Esophagus squamous epithelium (tissue), 5 donors: Measurements from ENCODE around the gene ITPR2. TPM values are rescaled to one million over a fixed set of nuclear protein-coding genes. Genes with fewer than 3 reads are reported as not detected.

Experiments
- DNase-seq: peaks from one replicate; lab custom pipeline; 2025; lab: John Stamatoyannopoulos, UW
- H3K27ac ChIP-seq, 4 donors: fragments of 200-600 bp; sonication (generic); one replicate each; pipeline ENCODE4 v1.5.1; 2016 to 2019; ENCODE audit warnings: mild to moderate bottlenecking in 1 of 4
- H3K27me3 ChIP-seq, 4 donors: fragments of 200-600 bp; sonication (generic); 1 replicate in 3 of 4; 2 replicates in 1 of 4; pipeline versions ENCODE4 v1.5.1 to v1.6.0; 2017 to 2021; ENCODE audit warnings: antibody characterized with exemption in 1 of 4
- H3K36me3 ChIP-seq, 3 donors: fragments of 200-600 bp; sonication (generic); one replicate each; pipeline ENCODE4 v1.5.1; 2016 to 2019
- H3K4me1 ChIP-seq, 3 donors: fragments of 200-600 bp; sonication (generic); one replicate each; pipeline ENCODE4 v1.5.1; 2017 to 2019
- H3K4me3 ChIP-seq, 4 donors: fragments of 200-600 bp; sonication (generic); 1 replicate in 3 of 4; 2 replicates in 1 of 4; pipeline ENCODE4 v1.5.1; 2016 to 2019; ENCODE audit warnings: mild to moderate bottlenecking in 2 of 4, moderate library complexity in 1 of 4
- H3K9me3 ChIP-seq, 3 donors: fragments of 200-600 bp; sonication (generic); one replicate each; pipeline ENCODE4 v1.5.1; 2016 to 2019
- CTCF ChIP-seq, 6 experiments: fragments of 450-650 bp in 4 of 6; fragments of 200-600 bp in 2 of 6; sonication (generic) in 2 of 6; IDR thresholded peaks; one replicate each; pipeline ENCODE4 v1.5.1; 2016 to 2019; ENCODE audit warnings: antibody characterized with exemption in 6 of 6, mild to moderate bottlenecking in 4 of 6, moderate library complexity in 4 of 6
- POLR2A ChIP-seq, 4 donors: fragments of 450-650 bp; IDR thresholded peaks; one replicate each; pipeline ENCODE4 v1.6.1; 2017; ENCODE audit warnings: antibody characterized with exemption in 4 of 4, mild to moderate bottlenecking in 4 of 4, moderate library complexity in 3 of 4
- WGBS, 2 donors: methylation state at CpG; one replicate each; pipeline ENCODE4 v1.1.5; 2018; 5-methylcytosine and 5-hydroxymethylcytosine counted together
- intact Hi-C: fragments of 100-400 bp; cut with DNase I; formaldehyde crosslinking; loops from one replicate; pipeline ENCODE4 v1.15.0; 2022
- total RNA-seq, 4 donors: library from RNA; depleted of rRNA; stranded (reverse); fragments of >200 nt; gene quantifications; one replicate each; pipeline ENCODE4 v1.1.0, GENCODE V29; 2016
- donor health status: DM: yes; HTN: yes; CAD: no.

The ITPR2 gene
- total RNA-seq, 4 donors from 2014 or later = 30.7 to 49.3 (median 37.6) TPM

- intact Hi-C loops = no loop called here
- Histone ChIP-seq H3K27me3 (no peaks in the 10 kb centered on the region), H3K4me3 (no peak overlapping the region), H3K27ac (no peak overlapping the region), H3K9me3 (no peaks in the 10 kb centered on the region), H3K36me3 (peaks cover 0 to 78% (median 0%) of the 10 kb centered on the region in 3 donors), H3K4me1 (no peaks in the 10 kb centered on the region)
- WGBS, 2 donors = 67 to 74% methylated on average over 3 of the region's 3 CpGs
- TF ChIP-seq POLR2A (IDR thresholded peaks at IDR 0.05) (no peak), CTCF (IDR thresholded peaks at IDR 0.05) (no peak)
- DNase-seq = no peak
Measured at GRCh38 chr12:26711569-26711968, 121.4 kb downstream of the ITPR2 start.

- no peak for DNase-seq
- WGBS, 2 donors = 50 to 79% methylated on average over 4 to 5 of the region's 5 CpGs
- H3K27ac ChIP-seq = no peak overlapping the region
- H3K4me1 ChIP-seq = no peaks in the 10 kb centered on the region
- no peaks in the 10 kb centered on the region for H3K27me3 ChIP-seq
- intact Hi-C loops = no loop called here
- TF ChIP-seq POLR2A (IDR thresholded peaks at IDR 0.05) = no peak
- no peak for TF ChIP-seq CTCF (IDR thresholded peaks at IDR 0.05)
- H3K36me3 ChIP-seq = peaks cover 0 to 78% (median 0%) of the 10 kb centered on the region in 3 donors
- no peaks in the 10 kb centered on the region for H3K9me3 ChIP-seq
- no peak overlapping the region for H3K4me3 ChIP-seq
Measured at GRCh38 chr12:26711072-26711471, 121.9 kb downstream of the ITPR2 start.

- Histone ChIP-seq H3K9me3 (no peaks in the 10 kb centered on the region), H3K27me3 (no peaks in the 10 kb centered on the region), H3K4me1 (peaks cover 0 to 4% (median 0%) of the 10 kb centered on the region in 3 donors), H3K27ac (no peak overlapping the region), H3K36me3 (peaks cover 0 to 31% (median 0%) of the 10 kb centered on the region in 3 donors), H3K4me3 (no peak overlapping the region)
- 91% methylated on average over 2 of the region's 2 CpGs for whole genome bisulfite sequencing, 2 donors
- DNase-seq = no peak
- intact Hi-C loops = no loop called here
- TF ChIP-seq CTCF (IDR thresholded peaks at IDR 0.05) = no peak
- no peak for TF ChIP-seq POLR2A (IDR thresholded peaks at IDR 0.05)
Measured at GRCh38 chr12:26705851-26706250, 127.1 kb downstream of the ITPR2 start.

- H3K9me3 ChIP-seq = no peaks in the 10 kb centered on the region
- H3K36me3 ChIP-seq = peaks cover 0 to 31% (median 0%) of the 10 kb centered on the region in 3 donors
- H3K4me1 ChIP-seq = peaks cover 0 to 4% (median 0%) of the 10 kb centered on the region in 3 donors
- DNase-seq = no peak
- intact Hi-C loops = no loop called here
- TF ChIP-seq CTCF (IDR thresholded peaks at IDR 0.05) (no peak), POLR2A (IDR thresholded peaks at IDR 0.05) (no peak)
- H3K4me3 ChIP-seq = no peak overlapping the region
- WGBS, 2 donors = 37 to 50% methylated on average over 2 of the region's 2 CpGs
- H3K27ac ChIP-seq = no peak overlapping the region
- no peaks in the 10 kb centered on the region for H3K27me3 ChIP-seq
Measured at GRCh38 chr12:26704684-26705460, 128.1 kb downstream of the ITPR2 start.

- Histone ChIP-seq H3K4me3 (no peak overlapping the region), H3K4me1 (peaks cover 0 to 4% (median 0%) of the 10 kb centered on the region in 3 donors), H3K27ac (no peak overlapping the region), H3K36me3 (peaks cover 0 to 31% (median 0%) of the 10 kb centered on the region in 3 donors), H3K9me3 (no peaks in the 10 kb centered on the region), H3K27me3 (no peaks in the 10 kb centered on the region)
- no peak for DNase-seq
- intact Hi-C loops = no loop called here
- TF ChIP-seq POLR2A (IDR thresholded peaks at IDR 0.05) = no peak
- no peak for TF ChIP-seq CTCF (IDR thresholded peaks at IDR 0.05)
- 47 to 72% methylated on average over 1 of the region's 1 CpG for WGBS, 2 donors
Measured at GRCh38 chr12:26704214-26704613, 128.8 kb downstream of the ITPR2 start.
